ENCODE data around the gene CTSZ.
"Not testable (repeated sequence)": the region's sequence is repeated elsewhere in the genome, so short reads cannot be mapped to it uniquely, and the experiment has no call there.

Gene CTSZ

GRCh38 chr20:58976061-58976730 lies 30.9 kb downstream of the CTSZ start:
- no peak for DNase-seq

GRCh38 chr20:58975353-58975752 lies 31.7 kb downstream of the CTSZ start:
- DNase-seq: no peak

- no peak for DNase-seq
Observed at GRCh38 chr20:58973866-58974265, 33.2 kb downstream of the CTSZ start.

GRCh38 chr20:58973179-58973578 lies 33.9 kb downstream of the CTSZ start:
- DNase-seq: no peak

- no peak for DNase-seq
Observed at GRCh38 chr20:58971429-58971828, 35.6 kb downstream of the CTSZ start.

- no peak for DNase-seq
Observed at GRCh38 chr20:58970146-58970545, 36.9 kb downstream of the CTSZ start.

GRCh38 chr20:58969439-58969838 lies 37.6 kb downstream of the CTSZ start:
- no peak for DNase-seq

GRCh38 chr20:58967652-58968429 lies 39.2 kb downstream of the CTSZ start:
- no peak for DNase-seq

- DNase-seq: no peak
Observed at GRCh38 chr20:58965270-58966064, 41.6 kb downstream of the CTSZ start.

GRCh38 chr20:58963922-58964321 lies 43.1 kb downstream of the CTSZ start:
- DNase-seq: not testable (repeated sequence)

- no peak for DNase-seq
Observed at GRCh38 chr20:58963060-58963584, 43.9 kb downstream of the CTSZ start.

- DNase-seq: no peak
Observed at GRCh38 chr20:58959652-58960051, 47.4 kb downstream of the CTSZ start.

GRCh38 chr20:58956078-58956477 lies 51.0 kb downstream of the CTSZ start:
- peak; percentile 75 for DNase-seq

- no peak for DNase-seq
Observed at GRCh38 chr20:58953050-58953449, 54.0 kb downstream of the CTSZ start.

- DNase-seq: no peak
Observed at GRCh38 chr20:58950603-58951002, 56.5 kb downstream of the CTSZ start.

- not testable (repeated sequence) for DNase-seq
Observed at GRCh38 chr20:58947797-58948388, 59.2 kb downstream of the CTSZ start.

- DNase-seq: no peak
Observed at GRCh38 chr20:58945965-58946631, 61.0 kb downstream of the CTSZ start.
